Osteocyte (in vitro differentiated cells): ENCODE data around the gene TRMT112. TPM values are rescaled to one million over a fixed set of nuclear protein-coding genes. Genes with fewer than 3 reads are reported as not detected.
A peak's percentile ranks its signal among the peaks of the same experiment; 100 is the strongest.

ENCODE experiments used
- DNase-seq: peaks from one replicate; pipeline ENCODE4 v3.0.0; 2021; ENCODE audit warnings: mixed read lengths; ENCODE audit not compliant: unreplicated experiment; ENCODE audit errors: extremely low spot score
- H3K27ac Mint-ChIP-seq: one replicate; pipeline ENCODE4 v1.8.0; 2021; ENCODE audit warnings: mild to moderate bottlenecking, mixed read lengths; ENCODE audit not compliant: unreplicated experiment
- H3K27me3 Mint-ChIP-seq: one replicate; pipeline ENCODE4 v1.8.0; 2021; ENCODE audit warnings: mixed read lengths; ENCODE audit not compliant: unreplicated experiment
- H3K36me3 Mint-ChIP-seq: one replicate; pipeline ENCODE4 v1.8.0; 2021; ENCODE audit warnings: mixed read lengths; ENCODE audit not compliant: unreplicated experiment
- H3K4me1 Mint-ChIP-seq: one replicate; pipeline ENCODE4 v1.8.0; 2021; ENCODE audit warnings: mixed read lengths; ENCODE audit not compliant: unreplicated experiment
- H3K4me3 Mint-ChIP-seq: one replicate; pipeline ENCODE4 v1.8.0; 2021; ENCODE audit warnings: mild to moderate bottlenecking, moderate library complexity, mixed read lengths; ENCODE audit not compliant: unreplicated experiment
- H3K9me3 Mint-ChIP-seq: one replicate; pipeline ENCODE4 v1.8.0; 2021; ENCODE audit warnings: mixed read lengths; ENCODE audit not compliant: unreplicated experiment
- total RNA-seq: library from RNA; stranded (reverse); gene quantifications from 2 replicates; pipeline ENCODE4 v1.2.1, GENCODE V29; 2021
- TF ChIP-seq, protein P1 (sequence below): fragments of 200-600 bp; sonication (generic); IDR thresholded peaks from 2 replicates; pipeline ENCODE4 v1.5.0; 2021; ENCODE audit warnings: antibody characterized with exemption, mild to moderate bottlenecking, moderate library complexity

Gene TRMT112
- total RNA-seq, 1 donor from 2014 or later = 159 TPM

DNA sequence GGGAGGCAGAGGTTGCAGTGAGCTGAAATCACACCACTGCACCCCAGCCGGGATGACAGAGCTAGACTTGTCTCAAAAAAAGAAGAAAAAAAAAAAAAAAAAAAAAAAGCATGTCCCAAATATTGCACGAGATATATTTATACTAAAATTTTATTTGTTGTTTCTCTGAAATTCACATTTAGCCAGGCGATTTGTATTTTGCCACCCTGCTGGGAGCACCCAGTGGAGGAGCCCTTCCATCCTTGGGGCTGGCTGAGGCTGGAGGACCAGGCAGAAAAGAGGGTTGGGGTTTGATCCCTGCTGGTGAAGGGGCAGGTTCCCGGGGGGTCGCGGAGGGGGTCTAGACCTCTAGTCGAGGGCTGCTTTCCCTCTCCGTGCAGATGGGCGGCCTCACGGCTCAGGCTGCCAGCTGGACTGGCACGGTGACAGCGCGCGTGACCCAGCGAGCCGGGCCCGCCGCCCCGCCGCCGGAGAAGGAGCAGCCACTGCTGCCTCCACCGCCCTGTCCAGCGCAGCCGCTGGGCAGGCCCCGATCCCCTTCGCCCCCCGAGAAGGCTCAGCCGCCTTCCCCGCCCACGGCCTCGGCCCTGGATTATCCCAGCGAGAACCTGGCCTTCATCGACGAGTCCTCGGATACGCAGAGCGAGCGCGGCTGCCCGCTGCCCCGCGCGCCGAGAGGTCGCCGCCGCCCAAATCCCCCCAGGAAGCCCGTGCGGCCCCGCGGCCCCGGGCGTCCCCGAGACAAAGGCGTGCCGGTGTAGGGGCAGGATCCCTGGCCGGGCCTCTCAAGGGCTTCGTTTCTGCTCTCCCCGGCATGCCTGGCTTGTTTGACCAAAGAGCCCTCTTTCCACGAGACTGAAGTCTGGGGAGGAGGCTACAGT, 18.2 kb downstream of the TRMT112 start:
- H3K36me3 Mint-ChIP-seq = no peaks in the 10 kb centered on the region
- no peak overlapping the region for H3K27ac Mint-ChIP-seq
- DNase-seq = no peak
- peak overlapping the region; percentile 55 for H3K4me3 Mint-ChIP-seq
- TF ChIP-seq, protein P1, sequence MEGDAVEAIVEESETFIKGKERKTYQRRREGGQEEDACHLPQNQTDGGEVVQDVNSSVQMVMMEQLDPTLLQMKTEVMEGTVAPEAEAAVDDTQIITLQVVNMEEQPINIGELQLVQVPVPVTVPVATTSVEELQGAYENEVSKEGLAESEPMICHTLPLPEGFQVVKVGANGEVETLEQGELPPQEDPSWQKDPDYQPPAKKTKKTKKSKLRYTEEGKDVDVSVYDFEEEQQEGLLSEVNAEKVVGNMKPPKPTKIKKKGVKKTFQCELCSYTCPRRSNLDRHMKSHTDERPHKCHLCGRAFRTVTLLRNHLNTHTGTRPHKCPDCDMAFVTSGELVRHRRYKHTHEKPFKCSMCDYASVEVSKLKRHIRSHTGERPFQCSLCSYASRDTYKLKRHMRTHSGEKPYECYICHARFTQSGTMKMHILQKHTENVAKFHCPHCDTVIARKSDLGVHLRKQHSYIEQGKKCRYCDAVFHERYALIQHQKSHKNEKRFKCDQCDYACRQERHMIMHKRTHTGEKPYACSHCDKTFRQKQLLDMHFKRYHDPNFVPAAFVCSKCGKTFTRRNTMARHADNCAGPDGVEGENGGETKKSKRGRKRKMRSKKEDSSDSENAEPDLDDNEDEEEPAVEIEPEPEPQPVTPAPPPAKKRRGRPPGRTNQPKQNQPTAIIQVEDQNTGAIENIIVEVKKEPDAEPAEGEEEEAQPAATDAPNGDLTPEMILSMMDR = no peak
- peaks cover 33% of the 10 kb centered on the region for H3K4me1 Mint-ChIP-seq
- no peaks in the 10 kb centered on the region for H3K9me3 Mint-ChIP-seq
- peaks cover 34% of the 10 kb centered on the region for H3K27me3 Mint-ChIP-seq

DNA sequence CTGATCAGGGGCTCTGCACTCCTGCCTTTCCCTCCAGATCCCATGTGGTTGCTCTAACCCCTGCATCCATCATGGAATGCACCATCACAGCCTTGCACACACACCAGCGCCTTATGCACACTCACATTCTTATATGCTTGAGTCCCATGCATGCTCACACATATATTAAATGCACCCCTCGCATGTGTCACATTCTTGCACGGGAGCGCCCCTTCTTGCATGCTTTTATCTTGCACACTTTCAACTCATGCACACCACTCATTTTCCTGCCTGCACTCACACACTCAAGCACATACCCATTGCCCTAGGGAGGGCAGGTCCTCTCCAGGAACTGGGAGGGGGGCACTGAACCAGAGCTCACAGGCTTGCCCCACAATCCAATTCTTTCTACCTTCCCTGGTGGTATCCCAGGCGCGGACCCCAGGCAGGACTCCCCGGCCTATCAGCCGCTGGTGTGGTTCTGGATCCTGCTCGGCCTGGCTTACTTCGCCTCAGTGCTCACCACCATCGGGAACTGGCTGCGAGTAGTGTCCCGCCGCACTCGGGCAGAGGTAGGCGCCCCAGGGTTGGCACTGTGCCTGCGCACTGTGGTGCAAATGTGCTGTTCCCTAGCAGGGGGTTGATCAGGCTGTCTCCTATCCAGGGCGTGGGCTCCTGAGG, 19.5 kb downstream of the TRMT112 start:
- Mint-ChIP-seq H3K9me3 (no peaks in the 10 kb centered on the region), H3K36me3 (no peaks in the 10 kb centered on the region), H3K4me1 (peaks cover 28% of the 10 kb centered on the region), H3K4me3 (no peak overlapping the region), H3K27ac (no peak overlapping the region), H3K27me3 (peaks cover 41% of the 10 kb centered on the region)
- no peak for DNase-seq
- TF ChIP-seq, protein P1 = no peak

DNA sequence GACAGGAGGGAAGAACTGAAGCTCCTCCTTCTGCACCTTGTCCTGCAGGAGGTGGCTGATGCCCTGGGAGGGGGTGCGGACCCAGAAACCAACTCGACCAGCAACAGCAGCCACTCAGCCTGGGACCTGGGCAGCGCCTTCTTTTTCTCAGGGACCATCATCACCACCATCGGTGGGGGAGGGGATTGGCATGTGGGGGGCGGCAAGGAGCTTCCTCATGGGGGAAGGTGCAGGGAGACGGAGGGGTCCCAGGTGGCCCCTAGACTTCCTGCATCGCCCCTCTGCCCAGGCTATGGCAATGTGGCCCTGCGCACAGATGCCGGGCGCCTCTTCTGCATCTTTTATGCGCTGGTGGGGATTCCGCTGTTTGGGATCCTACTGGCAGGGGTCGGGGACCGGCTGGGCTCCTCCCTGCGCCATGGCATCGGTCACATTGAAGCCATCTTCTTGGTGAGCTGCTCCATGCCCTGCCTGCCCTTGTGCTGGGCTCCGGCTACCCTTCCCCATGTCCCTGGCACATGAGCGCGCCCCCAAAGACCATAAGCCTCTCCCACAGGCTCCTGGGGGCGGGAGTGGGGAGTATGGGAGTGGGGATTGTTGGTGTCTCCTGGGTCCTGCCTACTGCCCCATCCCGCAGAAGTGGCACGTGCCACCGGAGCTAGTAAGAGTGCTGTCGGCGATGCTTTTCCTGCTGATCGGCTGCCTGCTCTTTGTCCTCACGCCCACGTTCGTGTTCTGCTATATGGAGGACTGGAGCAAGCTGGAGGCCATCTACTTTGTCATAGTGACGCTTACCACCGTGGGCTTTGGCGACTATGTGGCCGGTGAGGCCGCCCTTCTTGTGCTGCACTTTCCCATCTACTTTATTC, 20.3 kb downstream of the TRMT112 start:
- TF ChIP-seq, protein P1 = no peak
- Mint-ChIP-seq H3K4me1 (peaks cover 31% of the 10 kb centered on the region), H3K4me3 (no peak overlapping the region), H3K27me3 (peaks cover 43% of the 10 kb centered on the region), H3K36me3 (no peaks in the 10 kb centered on the region), H3K27ac (no peak overlapping the region), H3K9me3 (no peaks in the 10 kb centered on the region)
- no peak for DNase-seq

DNA sequence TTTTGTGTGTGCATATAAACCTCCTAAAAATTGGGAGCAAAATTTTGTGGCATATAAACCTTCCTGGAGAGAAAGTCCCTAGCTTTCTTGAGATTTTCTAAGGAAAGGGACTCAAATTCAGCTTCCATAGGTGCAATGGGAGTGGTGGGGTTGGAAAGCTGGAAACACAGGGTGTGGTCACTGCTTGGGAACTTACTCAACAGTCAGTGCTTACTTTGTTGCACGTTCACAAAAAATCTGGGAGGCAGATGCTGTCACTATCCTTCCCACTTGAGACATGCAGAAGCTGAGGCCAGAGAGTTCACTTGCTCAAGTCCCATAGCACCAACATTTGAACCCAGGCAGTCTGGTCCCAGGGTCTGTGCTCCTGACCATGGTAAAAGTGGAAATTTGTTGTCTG, 21.1 kb downstream of the TRMT112 start:
- Mint-ChIP-seq H3K36me3 (no peaks in the 10 kb centered on the region), H3K27ac (no peak overlapping the region), H3K4me1 (peaks cover 31% of the 10 kb centered on the region), H3K27me3 (peaks cover 43% of the 10 kb centered on the region), H3K4me3 (no peak overlapping the region), H3K9me3 (no peaks in the 10 kb centered on the region)
- TF ChIP-seq, protein P1 = no peak
- no peak for DNase-seq
